HTR-8/SVneo (cell line): ENCODE measurements around the gene PEAK1.

Experiments used
- DNase-seq: peaks from one replicate; pipeline ENCODE4 v3.0.0; 2011; ENCODE audit warnings: low spot score, mixed read lengths; ENCODE audit not compliant: insufficient read length
- FAIRE-seq: peaks from 2 replicates; lab custom pipeline; 2011; peaks lifted over from hg19 to GRCh38; lab: Jason Lieb, UNC

Gene PEAK1

DNA sequence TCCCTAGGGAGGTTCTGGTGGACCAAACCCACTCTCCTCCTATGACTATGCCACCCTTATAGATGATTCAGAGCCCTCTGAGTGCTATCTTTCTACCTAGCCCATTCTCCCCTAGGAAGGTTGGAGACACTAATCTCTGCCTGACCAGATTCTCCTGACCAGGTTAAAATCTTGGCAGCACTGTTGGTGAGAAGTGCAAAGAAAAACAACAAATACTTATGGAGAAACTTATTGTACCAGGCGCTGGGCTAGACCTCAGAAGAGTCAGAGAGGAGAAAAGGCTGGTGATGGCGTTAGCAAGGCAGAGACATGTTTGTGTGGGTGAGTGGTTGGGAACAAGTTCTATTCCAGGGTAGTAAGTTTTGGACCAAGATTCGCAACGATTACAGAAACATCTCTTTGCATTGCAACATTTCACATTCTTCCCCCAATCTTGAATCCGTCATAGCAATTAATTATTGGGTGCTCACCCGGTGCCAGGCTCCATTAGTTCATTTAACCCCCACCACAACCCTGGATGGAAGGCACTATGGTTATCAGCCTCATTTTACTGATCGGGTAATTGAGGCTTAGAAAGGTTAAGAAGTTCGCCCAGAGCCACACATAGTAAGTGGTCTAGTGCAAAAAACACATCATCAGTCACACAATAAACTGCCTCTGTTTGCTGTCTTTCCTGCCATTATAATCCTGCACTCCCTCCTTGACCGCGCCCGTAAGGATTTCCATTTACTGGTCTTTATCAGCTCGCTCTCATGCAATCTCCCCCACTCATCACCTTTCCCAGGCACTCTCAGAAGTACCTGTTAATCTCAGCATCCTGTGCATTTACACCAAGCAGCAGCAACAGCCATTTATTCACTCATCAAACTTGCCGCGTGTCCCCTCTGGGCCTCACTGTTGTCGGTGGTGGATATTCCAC is 348.3 kb downstream of the PEAK1 start:
- FAIRE-seq (no peak), DNase-seq (no peak)

- DNase-seq (peak; percentile 90), FAIRE-seq (no peak)
Measured at GRCh38 chr15:77070495-77071304, 349.2 kb downstream of the PEAK1 start, which contains the start of gene TSPAN3. Gene TSPAN3, minus strand, starts transcription at chr15:77071109. Its CDS starts 155 bp downstream, at chr15:77070954.

DNA sequence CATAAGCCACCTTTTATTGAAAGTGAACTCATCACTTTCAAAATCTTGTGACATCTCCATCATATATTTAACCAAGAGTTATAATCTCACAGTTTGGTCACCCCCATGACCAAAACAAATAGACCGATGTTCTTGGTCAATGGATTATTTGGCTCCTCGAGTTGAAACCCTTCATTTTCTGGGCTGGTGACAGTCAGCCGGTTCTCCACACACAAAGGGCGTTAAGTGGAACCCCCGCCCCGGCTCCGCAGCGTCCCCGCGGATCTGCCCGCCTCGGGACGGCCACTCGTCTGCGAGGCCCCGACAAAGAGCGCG is 349.8 kb downstream of the PEAK1 start:
- no peak for FAIRE-seq
- no peak for DNase-seq

DNA sequence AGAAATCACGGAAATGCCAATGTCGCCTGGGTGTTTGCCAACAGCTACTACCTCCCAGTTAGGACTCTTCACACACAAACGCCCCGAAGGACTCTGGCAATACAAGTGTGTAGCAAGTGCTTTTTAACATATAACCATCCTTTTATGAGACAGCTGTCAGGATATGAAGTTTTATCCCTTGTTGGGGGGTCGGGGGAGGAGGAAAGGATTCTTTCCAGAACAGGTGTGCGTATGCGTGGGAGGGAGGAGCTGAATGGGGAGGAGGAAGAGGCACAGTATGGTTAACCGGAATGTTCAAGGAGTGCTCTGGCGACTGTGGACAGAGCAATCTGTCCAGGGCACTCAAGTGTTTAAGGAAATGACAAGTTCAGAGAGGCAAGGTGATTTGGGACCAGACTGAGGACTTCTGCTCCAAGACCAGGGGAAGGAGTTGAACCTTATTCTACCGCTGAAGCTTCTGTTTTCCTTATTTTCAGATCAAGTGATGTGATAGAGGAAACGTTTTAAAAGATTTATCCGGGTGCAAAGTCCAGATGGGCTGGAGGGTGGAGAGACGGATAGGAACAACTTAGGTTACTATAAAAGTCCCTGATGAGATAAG is 350.3 kb downstream of the PEAK1 start:
- DNase-seq: no peak
- no peak for FAIRE-seq

- FAIRE-seq (no peak), DNase-seq (no peak)
Measured at GRCh38 chr15:77068633-77069032, 351.3 kb downstream of the PEAK1 start.

GRCh38 chr15:77067691-77068367 is 352.1 kb downstream of the PEAK1 start:
- DNase-seq: no peak
- no peak for FAIRE-seq

DNA sequence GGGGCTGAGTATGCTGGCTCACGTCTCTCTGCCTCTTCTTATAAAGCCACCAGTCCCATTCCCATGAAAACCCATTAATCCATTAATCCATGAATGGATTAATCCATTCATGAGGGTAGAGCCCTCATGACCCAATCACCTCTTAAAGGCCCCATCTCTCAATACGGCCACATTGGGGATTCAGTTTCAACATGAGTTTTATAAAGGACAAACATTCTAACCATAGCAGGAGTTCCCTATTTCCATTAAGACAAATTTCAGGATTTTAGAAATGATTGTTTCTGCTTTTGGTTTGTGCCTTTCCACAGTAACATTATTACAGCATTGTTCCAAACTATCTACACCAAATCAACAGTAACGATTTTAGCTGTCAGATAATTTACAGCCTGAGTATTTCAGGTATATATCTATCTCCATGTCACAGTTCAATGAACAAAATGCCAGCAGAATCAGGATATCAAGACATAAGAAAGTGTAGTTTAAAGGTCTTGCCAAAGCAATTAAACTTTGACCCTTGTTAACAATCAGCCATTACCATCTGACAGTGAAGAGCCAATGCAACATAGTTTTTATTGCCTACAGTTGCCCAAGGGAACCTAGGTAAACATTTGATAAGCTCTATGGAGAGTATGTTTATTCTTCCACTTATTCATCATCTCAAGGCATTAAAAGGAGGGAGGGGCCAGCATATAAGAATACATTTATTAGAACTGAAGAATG is 352.8 kb downstream of the PEAK1 start:
- FAIRE-seq: no peak

DNA sequence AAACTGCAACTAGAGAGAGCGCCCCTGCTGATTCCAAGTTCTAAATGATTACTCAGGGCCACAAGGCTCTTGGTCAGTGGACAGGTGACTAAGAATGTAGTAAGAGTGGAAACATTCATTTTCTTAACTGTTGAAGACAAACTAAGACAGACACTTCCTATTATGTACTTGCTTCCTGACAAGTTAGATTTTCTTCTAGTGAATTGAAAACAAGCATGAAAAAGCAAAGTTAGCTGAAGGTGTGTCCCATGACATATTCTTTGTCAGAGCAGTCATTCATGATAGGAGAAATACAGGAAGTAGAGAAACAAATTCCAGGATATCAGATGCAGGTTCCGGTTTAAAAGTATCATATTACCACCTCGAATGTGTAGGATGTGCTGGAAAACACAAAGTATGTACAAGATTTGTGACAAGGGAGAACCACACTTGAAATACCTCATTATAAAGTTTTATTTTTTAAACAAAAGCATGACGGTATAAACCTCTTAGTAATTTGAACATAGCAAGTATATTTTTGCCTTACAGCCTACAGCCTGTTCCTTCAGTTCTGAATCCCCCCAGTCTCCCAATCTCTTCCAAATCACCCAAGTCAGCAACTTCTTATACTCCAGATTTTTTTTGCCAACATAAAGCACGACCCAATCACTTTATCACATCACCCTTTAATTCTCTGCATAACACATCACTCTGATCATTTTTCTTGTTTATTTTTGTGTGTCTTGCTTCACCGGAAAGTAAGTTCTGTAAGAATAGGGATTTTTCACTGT is 355.2 kb downstream of the PEAK1 start:
- no peak for FAIRE-seq
- no peak for DNase-seq

More for the DNA sequence above, 352.8 kb downstream of the PEAK1 start:
- DNase-seq: no peak

- FAIRE-seq (no peak), DNase-seq (no peak)
Measured at GRCh38 chr15:77064063-77064462, 355.8 kb downstream of the PEAK1 start.

DNA sequence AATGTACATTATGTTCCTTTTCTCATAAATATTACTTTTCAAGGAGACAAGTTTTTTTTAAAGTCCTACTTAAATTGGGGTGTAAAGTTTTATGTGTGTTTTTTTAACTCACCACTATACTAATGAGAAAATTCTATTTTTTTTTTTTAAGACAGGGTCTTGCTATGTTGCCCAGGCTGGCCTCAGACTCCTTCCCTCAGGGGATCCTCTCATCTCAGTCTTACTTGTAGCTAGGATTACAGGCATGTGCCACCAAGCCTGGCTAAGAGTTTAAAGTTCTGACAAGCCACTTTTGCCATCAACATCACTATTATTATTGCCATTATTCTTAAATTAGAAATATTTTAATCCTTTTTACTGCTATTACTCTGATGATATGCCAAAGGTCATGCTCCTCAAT is 356.7 kb downstream of the PEAK1 start:
- DNase-seq (no peak), FAIRE-seq (no peak)

- FAIRE-seq (no peak), DNase-seq (no peak)
Measured at GRCh38 chr15:77060546-77060945, 359.4 kb downstream of the PEAK1 start.

GRCh38 chr15:77059786-77060361 is 360.0 kb downstream of the PEAK1 start:
- DNase-seq (no peak), FAIRE-seq (no peak)

DNA sequence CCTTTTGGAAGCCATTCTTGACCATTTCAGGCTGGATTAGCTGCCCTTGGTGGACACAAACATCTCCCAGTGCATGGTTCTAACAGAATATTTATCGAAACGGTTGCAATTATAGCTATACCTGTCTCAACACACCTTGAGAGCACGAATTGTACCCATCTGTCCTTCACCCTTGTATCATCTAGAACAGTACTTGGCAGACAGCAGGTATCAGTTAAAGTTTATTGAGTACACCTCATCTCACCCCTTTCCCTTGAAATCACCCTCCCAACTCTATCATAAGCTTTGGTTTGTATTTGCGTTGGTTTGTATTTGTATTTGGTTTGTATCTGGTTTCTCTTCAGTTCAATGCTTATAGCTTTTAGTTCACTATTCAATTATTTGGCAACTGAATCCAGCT is 361.4 kb downstream of the PEAK1 start:
- FAIRE-seq (no peak), DNase-seq (no peak)

DNA sequence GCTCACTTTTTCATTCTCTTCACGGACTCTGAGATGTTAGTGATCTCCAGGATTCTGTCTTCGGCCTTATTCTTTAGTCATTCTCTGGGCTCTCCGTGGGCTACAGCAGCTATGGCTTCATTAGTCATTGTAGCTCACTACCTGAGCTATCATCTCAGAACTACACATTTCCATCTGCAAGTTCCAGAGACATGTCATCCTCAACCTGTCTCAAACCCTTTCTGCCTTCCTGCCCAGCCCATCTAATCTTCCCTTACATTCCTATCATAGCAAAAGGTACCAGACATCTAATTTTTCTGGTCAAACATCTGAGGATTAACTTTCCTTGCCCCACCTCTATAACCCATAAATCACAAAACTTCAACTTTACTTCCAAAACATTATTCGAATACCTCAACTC is 362.2 kb downstream of the PEAK1 start:
- DNase-seq: no peak
- no peak for FAIRE-seq

DNA sequence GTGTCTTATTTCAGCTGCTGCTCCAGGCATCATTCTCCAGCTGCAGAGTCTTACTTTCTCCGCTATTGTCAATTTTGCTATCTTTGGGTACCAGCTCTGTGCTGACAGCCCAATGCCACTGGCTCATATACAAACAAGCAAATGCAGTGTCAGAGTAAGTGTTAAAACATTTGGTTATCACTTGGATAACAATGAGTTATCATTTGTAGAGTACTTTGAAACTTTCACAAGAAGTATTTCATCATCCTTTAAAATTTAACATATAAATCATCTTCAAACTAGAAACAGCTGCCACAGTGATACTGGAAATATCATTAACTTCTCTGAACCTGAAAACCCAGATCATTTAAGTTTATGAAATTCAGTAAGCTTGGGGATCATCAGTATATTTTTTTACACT is 362.8 kb downstream of the PEAK1 start:
- DNase-seq (no peak), FAIRE-seq (no peak)

DNA sequence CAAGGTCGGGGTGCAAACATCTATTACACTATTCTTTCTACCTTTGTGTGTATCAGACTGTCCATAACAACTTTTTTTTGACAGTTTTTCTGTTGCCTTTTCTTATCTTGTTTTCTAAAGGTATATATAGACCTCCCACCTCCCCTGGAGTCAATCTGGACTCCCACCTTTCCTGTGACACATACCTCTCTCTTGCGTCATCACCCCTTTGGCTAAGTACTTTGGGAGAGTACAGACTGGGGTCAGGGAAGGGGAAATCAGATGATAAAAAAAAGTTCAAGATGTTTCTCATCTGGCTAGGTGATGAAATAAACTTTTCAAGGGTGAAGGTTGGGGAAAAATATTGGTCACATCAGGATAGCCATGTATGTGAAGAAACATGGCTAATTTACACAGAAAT is 366.2 kb downstream of the PEAK1 start:
- no peak for DNase-seq
- FAIRE-seq: no peak

GRCh38 chr15:77052556-77052955 is 367.3 kb downstream of the PEAK1 start:
- FAIRE-seq: no peak
- no peak for DNase-seq
